Ovary (tissue), 3 donors: ENCODE data around the gene TLE4.

Source experiments
- CTCF ChIP-seq, 3 donors: fragments of 450-650 bp in 2 of 3; fragments of 200-600 bp in 1 of 3; IDR thresholded peaks; one replicate each; pipeline versions ENCODE4 v1.5.1 to v1.8.0; 2016 to 2022; ENCODE audit warnings: antibody characterized with exemption in 3 of 3, mild to moderate bottlenecking in 1 of 3
- EP300 ChIP-seq: sonication (generic); formaldehyde crosslinking; IDR thresholded peaks from one replicate; pipeline ENCODE4 v1.6.1; 2017; ENCODE audit warnings: antibody characterized with exemption
- donor health status: DM: no; HTN: no; CAD: no.

DNA sequence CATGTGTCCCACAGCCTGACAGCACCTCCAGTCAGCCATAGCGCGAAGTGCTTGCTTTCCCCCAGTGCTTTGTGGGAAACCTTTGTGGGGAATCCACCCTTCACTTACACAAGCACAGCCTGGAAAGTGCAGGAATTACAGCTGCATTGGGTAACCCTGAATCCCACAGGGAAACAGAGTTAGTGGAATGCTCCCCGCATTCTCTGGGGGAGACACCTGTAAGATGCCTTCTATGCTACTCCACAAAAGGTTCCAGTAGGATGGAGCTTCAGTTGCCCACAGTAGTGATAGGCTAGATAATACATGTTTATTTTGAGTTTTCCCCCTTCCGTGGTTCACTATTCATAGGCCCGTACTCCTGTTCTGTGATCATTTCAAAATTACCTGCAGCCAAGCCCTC is 60.3 kb downstream of the TLE4 start:
- TF ChIP-seq CTCF (IDR thresholded peaks at IDR 0.05) (no peak), EP300 (no peak)
